NCI-H187 (cell line): ENCODE measurements around the gene LETM1.
A peak's percentile ranks its signal among the peaks of the same experiment; 100 is the strongest.

ENCODE experiments used
- DNase-seq, 2 experiments: peaks; one replicate each; lab custom pipeline; 2025; lab: John Stamatoyannopoulos, UW

The LETM1 gene

DNA sequence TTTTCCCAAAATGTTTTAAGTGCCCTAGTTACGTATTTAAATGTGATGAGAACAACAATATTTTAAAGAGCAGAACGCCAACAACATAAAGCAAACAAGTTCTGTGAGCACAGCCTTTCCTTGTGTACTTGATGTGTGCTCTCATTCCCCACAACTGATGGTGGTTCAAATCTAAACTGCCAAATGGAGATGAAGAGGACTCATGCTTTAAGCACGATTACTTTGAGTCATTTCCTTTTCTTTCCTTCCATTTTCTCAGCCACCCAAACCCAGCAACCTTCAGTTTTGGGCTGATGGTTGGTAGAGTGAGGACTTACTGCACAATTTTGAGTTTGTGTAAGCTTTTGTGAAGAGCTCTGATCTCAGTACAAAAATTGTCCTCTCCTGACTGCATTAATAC lies 16.9 kb upstream of the LETM1 start:
- no peak for DNase-seq

DNA sequence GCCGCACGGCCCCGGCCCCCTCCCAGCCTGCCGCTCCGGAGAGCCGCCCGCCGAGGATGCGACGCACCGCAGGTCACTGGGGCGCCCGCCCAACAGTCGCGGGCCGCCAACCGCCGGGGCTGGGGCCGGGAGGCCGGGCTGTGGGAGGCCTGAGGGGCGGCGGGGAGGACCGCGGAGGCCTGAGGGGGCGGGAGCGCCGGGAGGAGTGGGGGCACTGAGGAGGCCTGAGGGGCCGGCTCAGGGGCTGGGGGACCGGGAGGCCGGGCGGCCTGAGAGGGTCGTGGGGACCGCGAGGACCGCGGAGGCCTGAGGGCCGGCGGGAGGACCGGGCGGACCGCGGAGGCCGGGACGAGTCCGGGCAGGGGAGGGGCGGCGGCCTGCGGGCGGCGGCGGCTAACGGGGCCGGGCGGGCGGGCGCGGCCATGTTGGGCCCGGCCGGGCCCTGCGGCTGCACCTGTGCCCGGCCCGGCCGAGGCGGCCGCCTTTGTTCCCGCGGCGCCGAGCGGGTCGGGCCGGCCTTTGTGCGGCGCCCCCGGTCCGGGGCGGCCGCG lies 15.6 kb upstream of the LETM1 start:
- no peak for DNase-seq

DNA sequence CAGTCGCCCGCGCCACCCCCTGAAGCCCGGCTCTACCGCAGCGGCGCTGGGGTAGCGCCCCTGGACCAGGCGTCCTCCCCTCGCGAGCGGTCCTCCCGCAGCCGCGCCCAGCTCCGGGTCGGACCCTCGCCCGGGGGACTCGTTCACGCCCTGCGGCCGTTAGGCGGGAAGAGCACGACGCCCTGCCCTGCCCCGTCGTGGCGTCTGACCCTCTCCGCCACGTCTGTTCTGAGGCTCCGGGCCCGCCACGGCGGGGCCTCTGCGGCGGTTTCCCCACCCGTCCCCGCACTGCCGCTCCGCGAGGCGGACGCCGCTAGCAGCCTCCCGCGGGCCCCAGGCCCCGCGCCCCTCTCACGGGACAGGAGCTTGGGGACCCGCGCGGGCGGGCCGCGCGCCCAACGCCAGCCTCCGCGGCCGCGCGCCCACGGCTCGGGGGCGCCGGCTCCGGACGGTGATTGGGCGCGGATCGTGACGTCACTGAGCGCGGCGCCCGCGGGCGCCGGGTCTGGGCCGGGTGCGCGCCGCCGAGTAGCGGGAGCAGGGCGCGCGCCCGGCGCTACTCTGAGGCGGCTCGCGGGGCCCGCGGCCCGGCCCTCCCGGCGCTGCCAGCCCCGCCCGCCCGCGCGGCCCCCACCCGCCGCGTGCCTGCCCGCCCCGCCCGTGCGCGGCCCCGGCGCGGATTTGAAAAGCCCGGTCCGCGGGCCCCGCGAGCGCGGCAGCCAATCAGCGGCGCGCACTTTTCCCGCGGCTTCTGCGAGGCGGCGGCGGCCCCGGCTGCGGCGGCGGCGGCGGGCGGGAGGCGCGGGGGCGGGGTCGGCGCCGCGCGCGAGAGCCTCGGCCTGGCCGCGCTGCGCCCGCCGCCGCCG lies 14.9 kb upstream of the LETM1 start, which contains the start of gene NSD2:
TSS of gene NSD2 (plus strand) at position 816 of the 866 bp plus-strand sequence. CDS start 29,262 bp downstream, outside the sequence.
- peak; percentile 85 to 92 for DNase-seq

DNA sequence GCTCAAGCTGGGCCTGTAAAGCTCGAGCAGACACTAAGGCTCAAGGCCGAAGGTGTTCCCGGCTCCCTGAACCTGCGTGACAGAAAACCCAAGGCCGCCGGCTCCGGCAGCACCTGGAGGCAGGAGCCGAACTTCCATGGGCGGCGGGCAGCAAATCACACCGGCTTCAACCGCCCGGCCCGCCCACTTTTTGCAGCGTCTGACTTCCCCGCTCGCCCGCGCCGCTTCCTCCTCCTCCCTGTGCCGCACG lies 14.3 kb upstream of the LETM1 start:
- peak; percentile 78 to 91 for DNase-seq

DNA sequence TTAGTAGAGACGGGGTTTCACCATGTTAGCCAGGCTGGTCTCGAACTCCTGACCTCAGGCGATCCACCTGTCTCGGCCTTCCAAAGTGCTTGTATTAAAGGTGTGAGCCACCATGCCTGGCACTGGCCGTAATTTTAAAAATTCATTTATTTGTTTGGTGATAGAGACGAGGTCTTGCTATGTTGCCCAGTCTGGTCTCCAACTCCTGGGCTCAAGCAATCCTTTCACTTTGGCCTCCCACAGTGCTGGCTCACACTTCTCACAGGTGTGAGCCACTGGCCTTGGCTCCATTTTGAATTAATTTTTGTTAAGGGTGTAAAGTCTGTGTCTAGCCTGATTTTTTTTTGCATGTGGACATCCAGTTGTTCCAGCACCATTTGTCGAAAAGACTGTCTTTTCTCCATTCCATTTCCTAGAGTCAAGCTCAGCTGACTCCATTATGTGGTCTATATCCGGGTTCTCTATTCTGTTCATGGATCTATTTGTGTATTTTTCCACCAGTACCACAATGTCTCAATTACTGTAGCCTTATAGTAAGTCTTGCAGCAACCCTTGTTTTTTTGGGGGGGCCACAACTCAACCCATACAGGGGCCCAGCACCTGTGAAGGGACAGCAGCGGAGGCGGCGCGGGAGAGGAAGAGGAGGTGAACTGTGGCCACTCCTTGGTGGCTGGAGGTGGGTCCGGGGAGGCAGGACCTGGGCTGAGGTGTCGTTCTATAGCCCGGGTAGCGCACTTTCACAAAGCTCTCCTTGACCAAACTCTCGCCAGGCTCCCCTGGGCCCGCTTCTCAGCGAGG lies 13.8 kb upstream of the LETM1 start:
- DNase-seq: no peak

DNA sequence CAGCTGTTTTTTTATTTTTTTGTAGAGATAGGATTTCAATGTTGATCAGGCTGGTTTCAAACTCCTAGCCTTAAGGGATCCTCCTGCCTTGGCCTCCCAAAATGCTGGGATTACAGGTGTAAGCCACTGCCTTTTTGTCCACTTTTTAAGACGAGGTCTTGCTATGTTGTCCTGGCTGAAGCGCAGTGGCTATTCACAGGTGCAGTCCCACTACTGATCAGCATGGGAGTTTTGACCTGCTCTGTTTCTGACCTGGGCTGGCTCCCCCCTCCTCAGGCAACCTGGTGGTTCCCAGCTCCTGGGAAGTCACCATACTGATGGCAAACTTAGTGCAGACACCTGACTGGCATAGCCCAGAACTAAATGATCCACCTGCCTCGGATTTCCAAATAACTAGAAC lies 13.0 kb upstream of the LETM1 start:
- no peak for DNase-seq

DNA sequence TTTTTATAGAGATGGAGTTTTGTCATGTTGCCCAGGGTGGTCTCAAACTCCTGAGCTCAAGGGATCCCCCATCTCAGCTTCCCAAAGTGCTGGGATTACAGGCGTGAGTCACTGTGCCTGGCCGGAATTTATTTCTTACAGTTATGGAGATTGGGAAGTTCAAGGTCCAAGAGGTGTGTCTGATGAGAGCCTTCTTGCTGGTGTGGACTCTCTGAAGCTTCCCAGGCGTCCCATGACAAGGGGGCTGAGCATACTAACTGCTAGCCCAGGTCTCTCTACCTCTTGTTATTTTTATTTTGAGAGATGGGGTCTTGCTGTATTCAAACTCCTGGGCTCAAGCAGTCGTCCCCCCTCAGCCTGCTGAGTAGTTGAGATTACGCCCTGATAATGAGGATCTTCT lies 12.3 kb upstream of the LETM1 start:
- DNase-seq: no peak

DNA sequence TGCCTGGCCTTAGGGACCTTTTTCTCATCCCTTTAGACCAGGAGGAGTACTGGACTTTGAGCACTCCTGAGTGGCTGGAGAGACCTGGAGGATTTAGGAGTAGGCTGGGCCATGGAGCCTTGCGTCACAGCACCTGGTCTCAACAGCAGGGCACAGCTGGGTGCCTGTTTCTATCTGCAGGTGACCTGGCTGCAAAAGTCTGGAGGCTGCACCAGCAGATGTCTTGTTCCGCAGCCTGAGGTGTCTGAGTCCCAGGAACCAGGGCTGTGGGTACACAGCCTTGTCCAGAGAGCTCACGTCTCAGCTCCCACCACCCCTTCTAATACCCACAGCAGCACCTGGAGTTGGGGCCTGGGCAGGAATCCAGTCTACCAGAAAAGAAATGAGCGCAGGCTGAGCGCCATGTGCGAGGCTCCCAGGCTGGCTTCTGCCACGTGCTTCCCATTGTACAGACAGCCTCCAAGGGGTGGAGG lies 10.3 kb upstream of the LETM1 start:
- DNase-seq: peak in 1 of 2 experiments; percentile 27

DNA sequence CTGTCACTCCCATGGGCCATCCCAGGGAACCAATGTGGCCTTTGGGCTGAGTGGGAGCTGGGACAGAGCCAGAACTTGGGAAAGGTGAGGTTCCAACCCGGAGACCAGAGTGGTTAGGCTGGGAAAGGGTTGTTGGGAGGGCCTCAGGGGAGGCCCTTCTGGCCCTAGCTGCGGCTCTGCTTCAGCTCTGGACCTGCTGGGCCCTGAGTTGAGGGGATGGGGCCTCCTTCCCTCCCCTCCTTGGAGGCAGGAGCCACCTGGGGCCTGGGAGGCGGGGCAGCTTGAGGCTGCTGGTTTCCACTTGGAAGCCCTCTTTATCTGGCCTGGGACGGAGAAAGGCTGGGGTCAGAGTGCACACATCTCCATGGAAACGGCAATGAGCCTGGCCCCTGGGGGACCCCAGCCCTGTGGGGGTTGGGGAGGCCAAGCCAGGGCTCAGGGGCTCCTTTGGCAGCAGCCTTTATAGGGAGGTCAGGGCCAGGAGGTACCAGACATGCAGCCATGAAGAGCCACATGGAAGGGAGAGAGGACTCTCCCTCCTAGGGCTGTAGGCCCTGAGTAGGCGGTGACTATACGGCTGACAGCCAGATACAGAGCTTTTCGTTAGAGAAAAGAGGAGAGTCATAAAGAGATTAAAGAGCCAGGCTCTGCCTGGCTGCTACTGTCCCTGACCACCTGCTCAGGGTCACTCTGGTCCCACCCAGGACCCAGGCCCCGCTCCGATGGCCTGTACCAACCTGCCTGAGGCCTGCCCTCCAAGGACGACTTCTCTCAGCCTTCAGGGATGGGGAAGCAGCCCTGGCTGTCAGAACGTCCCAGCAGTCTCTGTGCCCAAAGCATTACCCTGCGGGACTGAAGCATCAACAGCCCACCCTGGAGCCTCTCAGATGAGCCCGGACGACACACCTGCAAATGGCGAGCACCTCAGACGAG lies 8.4 kb upstream of the LETM1 start:
- DNase-seq: no peak

DNA sequence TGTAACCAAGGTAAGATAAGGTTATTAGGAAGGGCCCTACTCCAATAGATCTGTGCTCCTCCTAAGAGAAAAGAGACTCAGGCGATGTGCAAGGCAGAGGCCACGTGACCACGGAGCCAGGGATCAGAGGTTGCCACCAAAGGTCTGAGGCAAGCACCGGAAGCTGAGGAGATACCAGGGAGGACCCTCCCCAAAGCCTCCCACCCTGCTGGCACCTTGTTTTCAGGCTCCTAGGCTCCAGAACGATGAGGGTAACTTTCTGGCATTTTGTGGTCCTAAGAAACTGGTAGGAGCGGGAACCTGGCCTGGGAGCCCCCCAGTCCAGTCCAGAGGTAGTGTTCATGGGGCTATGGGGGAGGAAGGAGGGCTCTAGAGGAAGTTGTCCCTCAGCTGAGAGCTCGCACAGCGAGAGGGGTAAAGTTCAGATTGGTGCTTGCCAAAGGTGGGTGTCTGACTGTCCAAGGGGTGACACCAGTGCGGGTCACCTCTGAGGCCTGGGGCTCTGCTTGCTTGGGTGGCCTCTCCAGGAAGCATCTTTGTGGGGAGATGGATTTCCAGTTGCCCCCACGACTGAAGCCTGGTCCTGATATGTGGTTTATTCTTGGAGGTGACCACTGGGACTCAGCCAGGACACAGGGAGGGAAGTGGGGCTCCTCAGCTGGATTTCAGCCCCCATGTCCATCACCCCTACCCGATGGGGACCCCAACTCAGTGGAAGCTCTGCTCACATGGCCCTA lies 7.5 kb upstream of the LETM1 start:
- no peak for DNase-seq

DNA sequence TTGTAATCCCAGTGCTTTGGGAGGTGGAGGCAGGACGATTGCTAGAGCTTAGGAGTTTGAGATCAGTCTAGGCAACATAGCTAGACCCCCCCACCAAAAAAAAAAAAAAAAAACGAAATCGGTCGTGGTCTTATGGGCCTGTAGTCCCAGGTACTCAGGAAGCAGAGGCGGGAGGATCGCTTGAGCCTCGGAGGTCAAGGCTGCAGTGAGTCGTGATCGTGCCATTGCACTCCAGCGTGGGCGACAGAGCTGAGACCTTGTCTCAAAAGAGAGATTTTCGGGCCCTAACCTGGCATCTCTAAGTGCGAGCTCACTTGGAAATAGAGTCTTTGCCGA lies 7.0 kb upstream of the LETM1 start:
- no peak for DNase-seq

DNA sequence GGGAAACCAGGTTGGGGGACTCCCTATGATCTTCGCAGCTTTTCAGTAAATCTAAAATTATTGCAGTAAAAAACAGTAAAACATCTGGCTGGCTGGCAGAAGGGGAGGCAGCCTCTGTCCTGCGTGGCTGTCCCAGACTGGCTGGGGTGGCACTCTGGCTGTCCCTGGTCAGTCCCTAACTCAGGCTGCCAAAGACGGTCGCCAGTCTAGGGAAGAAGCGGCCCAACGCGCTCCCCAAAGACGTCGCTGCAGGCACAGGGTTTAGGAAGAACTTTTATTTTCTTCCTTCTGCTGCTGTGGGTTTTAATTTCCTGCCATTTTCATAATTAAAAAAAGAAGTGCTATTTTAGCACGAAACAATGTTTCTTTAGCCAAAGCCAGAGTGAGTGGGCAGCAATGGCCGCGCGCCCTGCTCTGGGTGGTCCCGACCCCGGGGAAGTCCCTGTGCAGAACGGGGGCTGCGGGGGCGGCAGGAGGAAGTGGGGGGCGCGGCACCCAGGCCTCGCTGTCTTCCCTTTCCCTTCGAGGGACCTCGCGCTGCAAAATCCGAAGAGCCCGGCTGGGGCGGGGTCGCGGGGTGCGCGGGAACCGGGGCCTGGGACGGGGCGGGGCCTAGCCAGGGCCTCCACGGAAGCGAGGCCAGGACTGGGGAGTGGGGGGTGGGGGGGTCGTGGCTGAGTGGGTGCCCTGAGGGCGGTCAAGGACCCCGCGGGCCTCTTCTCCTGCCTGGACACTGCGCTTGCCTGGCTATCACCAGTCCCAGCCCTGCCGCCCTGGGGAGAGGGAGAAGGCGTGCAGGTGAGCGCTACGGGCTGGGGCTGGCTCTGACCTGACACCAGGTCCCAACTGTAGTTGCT lies 6.3 kb upstream of the LETM1 start:
- no peak for DNase-seq

DNA sequence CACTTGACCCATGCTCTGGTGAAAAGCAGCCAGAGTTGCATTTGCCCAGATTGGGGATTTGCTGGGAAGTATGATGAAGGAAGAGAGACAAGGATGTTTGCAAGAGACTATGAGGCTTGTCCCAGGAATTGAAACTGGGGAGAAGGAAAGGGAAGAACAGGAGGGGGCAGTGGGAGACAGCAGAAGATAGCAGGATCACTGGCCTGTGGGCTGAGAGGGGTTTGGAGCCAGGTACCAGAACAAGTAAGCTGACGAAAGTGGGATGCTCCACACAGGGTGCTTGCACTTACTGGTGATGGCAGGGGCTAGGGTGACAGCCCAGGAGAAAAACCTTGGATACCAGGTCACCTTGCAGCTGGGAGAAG lies 3.4 kb upstream of the LETM1 start:
- DNase-seq: no peak

DNA sequence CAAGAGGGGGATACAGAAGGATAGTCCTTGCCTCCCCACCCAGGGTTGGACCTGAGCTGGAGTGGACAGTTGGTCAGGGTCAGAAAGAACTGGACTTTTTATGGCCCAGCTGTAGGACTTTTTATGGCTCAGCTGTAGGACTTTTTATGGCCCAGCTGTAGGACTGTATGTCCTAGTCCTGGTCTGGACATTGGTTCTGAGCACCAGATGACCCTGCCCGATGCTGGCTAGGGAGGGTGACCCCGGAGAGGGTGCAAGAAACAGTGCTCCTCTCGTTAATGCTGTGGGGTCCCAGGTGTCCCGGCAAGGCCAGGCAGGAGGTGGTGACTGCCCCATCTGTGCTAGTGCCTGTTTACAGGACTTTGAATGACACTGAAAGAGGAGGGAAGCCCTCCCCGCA lies 2.0 kb upstream of the LETM1 start:
- DNase-seq: no peak

DNA sequence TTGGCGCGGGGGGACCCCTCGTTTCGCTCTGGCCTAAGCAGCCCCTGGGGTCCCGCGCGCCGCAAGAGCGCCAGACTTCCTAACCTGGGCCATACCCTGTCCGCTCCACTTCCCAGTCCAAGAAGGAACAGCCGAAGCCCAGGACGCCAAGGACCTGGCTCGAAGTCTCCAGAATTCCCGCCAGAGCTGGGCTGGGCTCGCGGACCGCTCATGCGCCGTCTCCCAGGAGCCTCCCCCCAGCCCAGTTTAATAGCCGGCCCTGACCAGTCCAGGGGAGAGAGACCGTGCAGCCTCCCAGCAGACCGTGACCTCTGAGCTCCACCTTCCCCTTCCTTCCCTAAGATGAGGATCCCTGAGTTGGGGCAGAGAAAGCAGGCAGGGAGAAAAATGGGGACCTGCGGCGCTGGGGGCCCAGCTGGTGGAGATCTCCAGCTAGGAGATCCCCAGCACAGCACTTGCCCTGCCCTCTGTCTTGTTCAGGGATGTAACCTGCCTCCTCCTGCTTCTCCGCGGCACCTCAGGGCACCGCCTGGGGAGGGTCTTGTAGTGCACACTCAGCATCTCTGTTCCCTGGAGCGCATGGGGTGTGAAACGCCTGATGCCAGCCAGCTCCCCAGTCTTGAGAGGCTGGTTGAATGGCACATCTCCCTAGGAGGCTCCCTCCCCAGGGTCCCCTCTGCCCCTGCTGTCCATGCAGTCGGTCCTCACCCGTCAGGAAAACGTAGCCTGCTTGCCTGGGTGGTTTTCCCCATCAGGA lies 1.2 kb upstream of the LETM1 start:
- DNase-seq: no peak

DNA sequence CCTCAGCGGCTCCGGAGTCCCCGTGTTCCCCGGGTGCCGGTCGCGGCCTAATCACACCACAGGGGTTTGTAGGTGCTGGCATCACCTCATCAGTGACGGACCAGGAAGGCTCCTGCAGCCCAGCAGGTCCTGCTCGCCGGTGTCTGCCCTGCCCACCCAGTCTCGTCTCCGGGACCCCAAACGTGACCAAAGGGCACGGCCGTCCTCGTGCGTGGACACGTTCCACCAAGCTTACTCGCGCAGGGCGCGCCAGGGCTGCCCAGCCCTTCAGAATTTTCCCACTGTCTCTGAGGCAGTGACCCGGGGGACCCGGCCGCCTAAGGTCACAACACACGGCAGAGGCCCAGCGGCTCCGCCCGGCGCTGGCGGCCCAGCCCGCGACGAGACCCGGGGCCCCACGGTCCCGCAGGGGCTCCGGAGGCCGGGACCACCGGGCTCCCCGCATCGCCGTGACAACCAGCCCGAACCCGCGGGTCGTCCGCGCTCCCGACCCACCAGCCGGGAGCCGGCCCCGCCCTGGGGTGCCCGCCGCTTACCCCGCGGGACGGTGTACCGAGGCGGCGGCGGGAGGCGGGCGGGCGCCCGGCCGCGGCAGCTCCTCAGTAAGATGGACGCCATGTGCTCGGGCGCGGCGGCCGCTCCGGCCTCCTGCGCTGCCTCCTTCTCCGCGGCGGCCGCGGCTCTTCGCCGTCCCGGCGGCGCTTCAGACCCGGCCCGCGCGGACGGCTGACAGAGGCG lies 454 bp downstream of the LETM1 start:
- DNase-seq: no peak

DNA sequence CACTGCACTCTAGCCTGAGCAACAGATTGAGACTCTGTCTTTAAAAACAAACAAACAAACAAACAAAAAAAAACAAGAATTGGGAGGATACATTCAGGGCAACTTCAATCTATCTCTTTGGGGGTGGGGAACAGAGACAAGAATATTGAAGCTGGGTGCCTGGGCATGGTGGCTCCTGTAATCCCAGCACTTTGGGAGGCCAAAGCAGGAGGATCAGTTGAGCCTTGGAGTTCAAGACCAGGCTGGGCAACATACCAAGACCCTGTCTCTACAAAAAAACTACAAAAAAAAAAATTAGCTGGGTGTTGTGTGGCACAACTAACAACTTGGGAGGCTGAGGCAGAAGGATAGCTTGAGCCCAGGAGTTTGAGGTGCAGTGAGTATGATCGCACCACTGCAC lies 1.2 kb downstream of the LETM1 start:
- no peak for DNase-seq

DNA sequence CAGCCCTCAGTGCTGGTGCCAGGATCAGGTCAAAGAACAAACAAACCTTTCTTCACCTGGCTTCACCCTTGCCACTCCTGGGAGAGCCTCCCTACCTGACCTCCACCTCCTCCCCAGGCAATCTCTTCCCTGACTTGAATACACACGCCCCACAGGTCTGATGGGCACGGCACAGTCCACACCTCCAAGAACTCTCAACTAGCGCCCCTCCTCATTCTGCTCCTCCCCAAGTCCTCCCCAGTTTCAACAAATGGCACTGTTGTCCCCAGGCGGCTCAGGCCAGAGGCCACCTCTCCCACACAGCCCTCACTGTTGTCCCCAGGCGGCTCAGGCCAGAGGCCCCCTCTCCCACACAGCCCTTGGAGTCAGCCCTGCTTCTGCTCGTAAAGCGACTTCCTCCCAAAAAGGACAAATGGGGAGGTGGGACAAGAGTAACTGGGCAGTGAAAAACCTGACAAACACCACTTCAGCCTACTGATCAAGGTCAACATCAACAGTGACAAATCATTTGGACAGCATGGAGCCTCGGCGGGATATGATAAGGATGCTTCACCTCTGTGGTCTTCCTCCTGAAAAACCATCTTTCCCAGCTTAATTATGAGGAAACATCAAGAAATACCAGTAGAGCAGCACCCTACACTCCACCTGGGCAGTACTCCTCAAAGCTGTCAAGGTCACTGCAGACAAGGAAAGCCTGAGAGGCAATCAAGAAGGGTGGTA lies 2.9 kb downstream of the LETM1 start:
- no peak for DNase-seq
